VCaP (cell line): ENCODE measurements around the gene FERMT2.
A peak's percentile ranks its signal among the peaks of the same experiment; 100 is the strongest.

Experiments
- H3K27ac ChIP-seq: fragments of 450-650 bp; 2 replicates; pipeline ENCODE4 v1.5.1; 2017
- TF ChIP-seq, protein P1 (sequence below): fragments of 450-650 bp; conservative IDR thresholded peaks from 2 replicates; pipeline ENCODE4 v1.5.1; 2017; ENCODE audit warnings: mild to moderate bottlenecking, moderate library complexity

Gene FERMT2

DNA sequence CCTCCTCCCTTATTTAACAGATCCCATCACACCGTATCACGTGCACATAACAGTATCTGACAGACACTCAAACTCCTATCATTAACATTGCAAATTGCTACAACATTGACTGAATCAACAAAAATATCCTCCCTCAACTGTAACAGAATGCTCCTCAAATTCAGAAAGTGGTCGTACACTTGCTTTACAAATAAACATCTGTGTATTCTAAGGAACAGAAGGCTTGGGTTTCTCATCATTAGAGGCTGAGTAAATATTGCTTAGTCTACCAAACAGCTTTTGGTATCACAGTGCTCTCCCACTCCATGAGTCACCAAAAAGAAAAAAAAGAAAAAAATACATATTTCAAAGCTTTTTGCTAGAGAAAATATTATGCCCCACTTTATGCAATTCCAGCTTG lies 23.9 kb downstream of the FERMT2 start:
- no peak overlapping the region for H3K27ac ChIP-seq
- TF ChIP-seq, protein P1, sequence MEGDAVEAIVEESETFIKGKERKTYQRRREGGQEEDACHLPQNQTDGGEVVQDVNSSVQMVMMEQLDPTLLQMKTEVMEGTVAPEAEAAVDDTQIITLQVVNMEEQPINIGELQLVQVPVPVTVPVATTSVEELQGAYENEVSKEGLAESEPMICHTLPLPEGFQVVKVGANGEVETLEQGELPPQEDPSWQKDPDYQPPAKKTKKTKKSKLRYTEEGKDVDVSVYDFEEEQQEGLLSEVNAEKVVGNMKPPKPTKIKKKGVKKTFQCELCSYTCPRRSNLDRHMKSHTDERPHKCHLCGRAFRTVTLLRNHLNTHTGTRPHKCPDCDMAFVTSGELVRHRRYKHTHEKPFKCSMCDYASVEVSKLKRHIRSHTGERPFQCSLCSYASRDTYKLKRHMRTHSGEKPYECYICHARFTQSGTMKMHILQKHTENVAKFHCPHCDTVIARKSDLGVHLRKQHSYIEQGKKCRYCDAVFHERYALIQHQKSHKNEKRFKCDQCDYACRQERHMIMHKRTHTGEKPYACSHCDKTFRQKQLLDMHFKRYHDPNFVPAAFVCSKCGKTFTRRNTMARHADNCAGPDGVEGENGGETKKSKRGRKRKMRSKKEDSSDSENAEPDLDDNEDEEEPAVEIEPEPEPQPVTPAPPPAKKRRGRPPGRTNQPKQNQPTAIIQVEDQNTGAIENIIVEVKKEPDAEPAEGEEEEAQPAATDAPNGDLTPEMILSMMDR: no peak

DNA sequence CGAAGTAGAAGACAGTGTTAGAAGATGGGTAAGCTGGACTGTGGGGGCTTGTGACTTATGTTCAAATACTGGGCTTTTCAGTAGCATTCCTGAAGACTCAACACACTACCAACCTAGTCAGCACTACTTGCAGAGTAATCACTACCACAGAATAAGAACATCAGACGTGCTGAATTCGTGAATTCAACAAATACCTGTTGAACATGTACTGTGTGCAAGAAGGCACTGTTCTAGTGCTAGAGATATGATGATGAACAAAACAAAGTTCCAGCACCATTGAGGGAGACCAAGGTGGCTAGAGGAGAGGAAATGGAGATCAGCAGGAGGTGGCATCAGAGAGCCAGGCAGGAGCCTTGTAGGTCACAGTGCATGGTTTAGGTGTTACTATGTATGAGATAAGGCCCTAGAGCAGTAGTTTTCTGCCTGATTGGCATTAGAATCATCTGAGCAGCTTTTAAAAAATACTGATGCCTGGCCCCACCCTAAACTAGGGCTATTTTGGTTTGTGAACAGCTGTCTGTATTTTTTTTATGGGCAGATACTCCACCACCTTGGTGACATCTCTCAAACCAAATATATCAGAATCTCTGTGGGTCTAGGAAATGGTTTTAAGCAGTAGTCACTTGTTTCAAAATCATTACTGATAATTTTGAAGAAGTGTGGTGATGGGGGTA lies 26.8 kb downstream of the FERMT2 start:
- H3K27ac ChIP-seq: no peak overlapping the region
- TF ChIP-seq, protein P1: peak; percentile 52

DNA sequence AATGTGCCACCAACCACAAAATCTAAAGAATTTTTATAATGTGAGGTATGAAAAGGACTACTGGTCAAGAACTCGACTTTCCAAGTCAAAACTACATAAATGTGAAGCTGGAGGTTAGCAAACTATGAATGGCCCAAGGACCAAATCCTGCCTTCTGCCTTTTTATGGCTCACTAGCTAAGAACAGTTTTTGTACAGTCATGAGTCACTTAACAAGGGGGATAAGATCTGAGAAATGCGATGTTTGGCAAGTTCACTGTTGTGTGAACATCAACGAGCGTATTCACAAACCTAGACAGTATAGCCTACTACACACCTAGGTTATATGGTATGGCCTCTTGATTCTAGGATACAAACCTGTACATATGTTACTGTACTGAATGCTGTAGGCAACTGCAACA lies 28.2 kb downstream of the FERMT2 start:
- TF ChIP-seq, protein P1: no peak
- H3K27ac ChIP-seq: no peak overlapping the region

DNA sequence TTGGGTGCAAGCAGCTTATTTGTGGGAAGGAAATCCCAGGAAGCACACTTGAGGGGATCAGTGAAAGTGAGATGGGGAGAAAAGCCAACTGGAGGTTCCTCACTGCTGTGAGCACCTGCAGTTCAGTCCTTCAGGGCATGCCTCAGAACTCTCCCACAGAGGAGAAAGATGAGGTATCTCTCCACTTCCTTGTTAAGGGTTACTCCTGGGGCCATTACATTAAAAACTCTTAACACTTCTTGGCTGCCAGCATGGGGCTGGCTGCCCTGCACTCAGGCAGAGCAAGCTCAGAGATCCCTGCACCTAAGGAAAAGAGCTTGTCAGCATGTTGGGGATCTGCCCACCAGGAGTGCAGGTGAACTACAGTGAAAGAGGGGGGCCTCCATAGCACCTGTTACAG lies 28.8 kb downstream of the FERMT2 start:
- H3K27ac ChIP-seq: no peak overlapping the region
- TF ChIP-seq, protein P1: no peak

DNA sequence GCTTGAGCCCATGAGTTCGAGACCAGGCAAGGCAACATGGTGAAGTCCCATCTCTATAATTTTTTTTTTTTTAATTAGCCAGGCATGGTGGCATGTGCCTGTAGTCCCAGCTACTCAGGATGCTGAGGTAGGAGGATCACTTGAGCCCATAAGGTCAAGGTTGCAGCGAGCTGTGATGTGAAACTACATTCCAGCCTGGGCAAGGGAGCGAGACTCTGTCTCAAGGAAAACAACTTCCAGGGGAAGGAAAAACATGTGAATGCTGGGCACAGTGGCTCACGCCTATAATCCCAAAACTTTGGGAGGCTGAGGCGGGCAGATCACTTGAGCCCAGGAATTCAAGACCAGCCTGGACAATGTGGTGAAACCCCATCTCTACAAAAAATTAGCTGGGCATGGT lies 30.4 kb downstream of the FERMT2 start:
- H3K27ac ChIP-seq: peak overlapping the region; percentile 66

DNA sequence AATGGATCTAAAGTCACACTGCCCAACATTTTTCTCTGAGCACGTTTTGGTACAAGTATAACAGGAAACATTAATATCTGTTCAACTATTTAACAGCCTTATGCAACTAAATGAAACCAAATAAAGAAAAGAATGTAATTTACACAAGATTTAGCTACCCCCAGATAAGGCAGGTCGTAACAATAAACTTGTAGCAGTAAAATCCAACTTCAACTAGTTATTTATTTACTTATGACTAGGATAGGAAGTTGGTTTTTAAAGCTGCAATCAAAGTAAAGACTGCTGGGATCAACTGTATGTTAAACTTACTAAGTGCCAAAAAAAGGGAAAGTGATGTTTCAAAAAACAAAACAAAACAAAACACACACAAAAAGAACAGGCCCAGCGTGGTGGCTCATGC lies 30.9 kb downstream of the FERMT2 start:
- peak overlapping the region; percentile 66 for H3K27ac ChIP-seq
- TF ChIP-seq, protein P1: no peak

DNA sequence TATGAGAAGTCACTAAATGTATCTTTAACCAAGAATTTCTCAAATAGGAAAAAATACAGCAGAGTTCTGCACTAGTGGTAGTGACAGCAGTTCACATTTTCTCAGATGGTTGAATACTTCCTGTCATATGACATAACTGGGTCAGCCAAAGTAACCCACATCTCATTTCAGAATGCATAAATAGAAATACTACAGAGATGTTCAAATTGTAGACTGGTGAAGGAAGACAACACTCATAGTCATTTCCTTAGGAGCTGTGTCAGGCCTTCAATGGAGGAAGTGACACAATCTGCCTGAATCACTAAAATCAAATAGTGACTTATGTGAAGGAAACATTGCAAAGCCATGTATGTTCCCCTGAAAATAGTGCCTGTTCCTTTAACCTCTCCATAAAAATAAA lies 32.4 kb downstream of the FERMT2 start:
- TF ChIP-seq, protein P1: no peak
- no peak overlapping the region for H3K27ac ChIP-seq

DNA sequence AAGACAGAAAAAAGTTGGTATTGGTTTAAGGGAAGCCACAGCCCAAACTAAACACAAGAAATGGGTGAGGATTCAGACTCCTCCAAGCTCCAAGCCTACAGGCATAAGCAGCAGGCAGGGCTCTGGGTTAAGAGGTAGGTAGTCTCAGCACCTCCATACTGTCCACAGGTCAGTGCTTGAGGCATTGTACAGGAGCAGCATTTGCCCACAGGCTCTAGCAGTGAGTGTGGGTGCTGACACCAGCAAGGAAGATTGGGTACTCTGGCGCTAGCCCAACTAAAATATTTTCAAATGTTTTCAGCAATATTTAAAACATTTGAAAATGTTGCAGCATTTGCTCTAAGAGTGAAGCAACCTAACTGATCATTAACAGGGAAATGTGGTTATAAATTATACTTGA lies 33.1 kb downstream of the FERMT2 start:
- TF ChIP-seq, protein P1: no peak
- H3K27ac ChIP-seq: no peak overlapping the region
